Ishikawa (cell line): ENCODE data around the gene RAPGEF4.

Experiments
- EP300 ChIP-seq: IDR thresholded peaks from 2 replicates; pipeline ENCODE4 v1.6.1; 2012; ENCODE audit warnings: borderline replicate concordance
- TCF12 ChIP-seq: IDR thresholded peaks from 2 replicates; pipeline ENCODE4 v1.6.1; 2012; ENCODE audit warnings: low read depth
- YY1 ChIP-seq: IDR thresholded peaks from 2 replicates; pipeline ENCODE4 v1.6.1; 2012; ENCODE audit warnings: low read depth
- TF ChIP-seq, protein P1 (sequence below): IDR thresholded peaks from 2 replicates; pipeline ENCODE4 v1.6.1; 2012; ENCODE audit warnings: low read depth, mild to moderate bottlenecking

DNA sequence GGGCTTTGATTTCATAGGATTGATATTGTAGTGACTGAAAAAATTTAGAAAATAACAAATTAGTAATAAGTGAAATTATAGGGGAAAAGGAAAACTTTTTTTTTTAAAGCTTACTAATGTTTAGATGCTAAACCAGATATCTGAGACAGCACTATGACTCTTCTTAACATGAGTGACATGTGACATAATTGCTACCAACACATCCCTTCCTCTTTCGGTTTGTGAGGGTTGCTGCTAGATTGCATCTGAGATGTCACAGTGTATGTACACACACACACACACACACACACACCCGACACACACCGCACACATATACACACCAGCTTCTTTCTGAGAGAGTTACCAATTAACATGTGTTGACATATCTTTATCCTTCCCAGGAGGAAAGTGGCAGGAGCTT lies 18.0 kb downstream of the RAPGEF4 start:
- TF ChIP-seq EP300 (no peak), YY1 (no peak), TCF12 (no peak)
- TF ChIP-seq, protein P1, sequence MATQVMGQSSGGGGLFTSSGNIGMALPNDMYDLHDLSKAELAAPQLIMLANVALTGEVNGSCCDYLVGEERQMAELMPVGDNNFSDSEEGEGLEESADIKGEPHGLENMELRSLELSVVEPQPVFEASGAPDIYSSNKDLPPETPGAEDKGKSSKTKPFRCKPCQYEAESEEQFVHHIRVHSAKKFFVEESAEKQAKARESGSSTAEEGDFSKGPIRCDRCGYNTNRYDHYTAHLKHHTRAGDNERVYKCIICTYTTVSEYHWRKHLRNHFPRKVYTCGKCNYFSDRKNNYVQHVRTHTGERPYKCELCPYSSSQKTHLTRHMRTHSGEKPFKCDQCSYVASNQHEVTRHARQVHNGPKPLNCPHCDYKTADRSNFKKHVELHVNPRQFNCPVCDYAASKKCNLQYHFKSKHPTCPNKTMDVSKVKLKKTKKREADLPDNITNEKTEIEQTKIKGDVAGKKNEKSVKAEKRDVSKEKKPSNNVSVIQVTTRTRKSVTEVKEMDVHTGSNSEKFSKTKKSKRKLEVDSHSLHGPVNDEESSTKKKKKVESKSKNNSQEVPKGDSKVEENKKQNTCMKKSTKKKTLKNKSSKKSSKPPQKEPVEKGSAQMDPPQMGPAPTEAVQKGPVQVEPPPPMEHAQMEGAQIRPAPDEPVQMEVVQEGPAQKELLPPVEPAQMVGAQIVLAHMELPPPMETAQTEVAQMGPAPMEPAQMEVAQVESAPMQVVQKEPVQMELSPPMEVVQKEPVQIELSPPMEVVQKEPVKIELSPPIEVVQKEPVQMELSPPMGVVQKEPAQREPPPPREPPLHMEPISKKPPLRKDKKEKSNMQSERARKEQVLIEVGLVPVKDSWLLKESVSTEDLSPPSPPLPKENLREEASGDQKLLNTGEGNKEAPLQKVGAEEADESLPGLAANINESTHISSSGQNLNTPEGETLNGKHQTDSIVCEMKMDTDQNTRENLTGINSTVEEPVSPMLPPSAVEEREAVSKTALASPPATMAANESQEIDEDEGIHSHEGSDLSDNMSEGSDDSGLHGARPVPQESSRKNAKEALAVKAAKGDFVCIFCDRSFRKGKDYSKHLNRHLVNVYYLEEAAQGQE: no peak
